HL-60 (cell line): Measurements from ENCODE around the gene NTN1.

Experiments
- DNase-seq, 2 experiments: peaks; one replicate each; pipeline ENCODE4 v3.0.0-alpha.2; 2010 to 2020; ENCODE audit warnings: low read depth in 1 of 2, low spot score in 1 of 2
- H3K27ac ChIP-seq: fragments of 250-450 bp; sonication (Bioruptor Pico); replicated peaks from 2 replicates; pipeline ENCODE4 v1.5.1; 2020; ENCODE audit warnings: mild to moderate bottlenecking, moderate library complexity
- H3K27me3 ChIP-seq: fragments of 250-450 bp; sonication (Bioruptor Pico); 2 replicates; pipeline ENCODE4 v1.5.1; 2021; ENCODE audit warnings: mild to moderate bottlenecking, moderate library complexity; ENCODE audit not compliant: insufficient read depth, poor library complexity, severe bottlenecking
- H3K4me3 ChIP-seq: replicated peaks from 2 replicates; pipeline ENCODE4 v1.5.1; 2011; ENCODE audit warnings: mild to moderate bottlenecking, control low read depth, low read length; ENCODE audit not compliant: insufficient read depth
- GABPA ChIP-seq: IDR thresholded peaks from 2 replicates; pipeline ENCODE4 v1.6.1; 2012; ENCODE audit warnings: low read depth
- POLR2AphosphoS5 ChIP-seq: IDR thresholded peaks from 2 replicates; pipeline ENCODE4 v1.6.1; 2012; ENCODE audit warnings: low read depth
- SPI1 ChIP-seq: IDR thresholded peaks from 2 replicates; pipeline ENCODE4 v1.6.1; 2012; ENCODE audit warnings: low read depth, mild to moderate bottlenecking, borderline replicate concordance
- TF ChIP-seq, protein P1 (sequence below): IDR thresholded peaks from one replicate; pipeline ENCODE4 v1.5.1; 2011; ENCODE audit warnings: low read length, control low read depth, inconsistent platforms; ENCODE audit not compliant: insufficient read depth
- TF ChIP-seq, protein P2 (sequence below): IDR thresholded peaks from 2 replicates; pipeline ENCODE4 v1.6.1; 2012; ENCODE audit warnings: low read depth; ENCODE audit not compliant: insufficient replicate concordance

NTN1 gene

DNA sequence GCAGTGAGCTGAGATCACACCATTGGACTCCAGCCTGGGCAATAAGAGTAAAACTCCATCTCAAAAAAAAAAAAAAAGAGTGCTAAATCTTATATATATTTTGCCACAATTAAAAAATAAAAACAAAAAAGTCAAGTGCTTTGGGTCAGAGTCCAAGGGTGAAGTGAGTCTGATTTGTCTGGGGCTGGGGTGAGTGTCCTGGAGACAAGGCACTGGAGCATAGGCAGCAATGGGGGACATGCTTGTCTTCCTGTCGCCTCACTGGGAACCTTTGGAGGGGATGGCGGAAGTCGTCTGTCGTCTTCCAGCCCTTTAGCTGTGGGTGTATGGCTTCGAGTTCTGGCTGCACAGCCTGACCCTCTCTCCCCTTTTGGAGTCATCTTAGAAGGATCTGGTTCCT lies 167.1 kb downstream of the NTN1 start:
- no peak for TF ChIP-seq SPI1
- no peak for TF ChIP-seq GABPA
- no peak for TF ChIP-seq POLR2AphosphoS5
- TF ChIP-seq, protein P1, sequence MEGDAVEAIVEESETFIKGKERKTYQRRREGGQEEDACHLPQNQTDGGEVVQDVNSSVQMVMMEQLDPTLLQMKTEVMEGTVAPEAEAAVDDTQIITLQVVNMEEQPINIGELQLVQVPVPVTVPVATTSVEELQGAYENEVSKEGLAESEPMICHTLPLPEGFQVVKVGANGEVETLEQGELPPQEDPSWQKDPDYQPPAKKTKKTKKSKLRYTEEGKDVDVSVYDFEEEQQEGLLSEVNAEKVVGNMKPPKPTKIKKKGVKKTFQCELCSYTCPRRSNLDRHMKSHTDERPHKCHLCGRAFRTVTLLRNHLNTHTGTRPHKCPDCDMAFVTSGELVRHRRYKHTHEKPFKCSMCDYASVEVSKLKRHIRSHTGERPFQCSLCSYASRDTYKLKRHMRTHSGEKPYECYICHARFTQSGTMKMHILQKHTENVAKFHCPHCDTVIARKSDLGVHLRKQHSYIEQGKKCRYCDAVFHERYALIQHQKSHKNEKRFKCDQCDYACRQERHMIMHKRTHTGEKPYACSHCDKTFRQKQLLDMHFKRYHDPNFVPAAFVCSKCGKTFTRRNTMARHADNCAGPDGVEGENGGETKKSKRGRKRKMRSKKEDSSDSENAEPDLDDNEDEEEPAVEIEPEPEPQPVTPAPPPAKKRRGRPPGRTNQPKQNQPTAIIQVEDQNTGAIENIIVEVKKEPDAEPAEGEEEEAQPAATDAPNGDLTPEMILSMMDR: no peak
- TF ChIP-seq, protein P2, sequence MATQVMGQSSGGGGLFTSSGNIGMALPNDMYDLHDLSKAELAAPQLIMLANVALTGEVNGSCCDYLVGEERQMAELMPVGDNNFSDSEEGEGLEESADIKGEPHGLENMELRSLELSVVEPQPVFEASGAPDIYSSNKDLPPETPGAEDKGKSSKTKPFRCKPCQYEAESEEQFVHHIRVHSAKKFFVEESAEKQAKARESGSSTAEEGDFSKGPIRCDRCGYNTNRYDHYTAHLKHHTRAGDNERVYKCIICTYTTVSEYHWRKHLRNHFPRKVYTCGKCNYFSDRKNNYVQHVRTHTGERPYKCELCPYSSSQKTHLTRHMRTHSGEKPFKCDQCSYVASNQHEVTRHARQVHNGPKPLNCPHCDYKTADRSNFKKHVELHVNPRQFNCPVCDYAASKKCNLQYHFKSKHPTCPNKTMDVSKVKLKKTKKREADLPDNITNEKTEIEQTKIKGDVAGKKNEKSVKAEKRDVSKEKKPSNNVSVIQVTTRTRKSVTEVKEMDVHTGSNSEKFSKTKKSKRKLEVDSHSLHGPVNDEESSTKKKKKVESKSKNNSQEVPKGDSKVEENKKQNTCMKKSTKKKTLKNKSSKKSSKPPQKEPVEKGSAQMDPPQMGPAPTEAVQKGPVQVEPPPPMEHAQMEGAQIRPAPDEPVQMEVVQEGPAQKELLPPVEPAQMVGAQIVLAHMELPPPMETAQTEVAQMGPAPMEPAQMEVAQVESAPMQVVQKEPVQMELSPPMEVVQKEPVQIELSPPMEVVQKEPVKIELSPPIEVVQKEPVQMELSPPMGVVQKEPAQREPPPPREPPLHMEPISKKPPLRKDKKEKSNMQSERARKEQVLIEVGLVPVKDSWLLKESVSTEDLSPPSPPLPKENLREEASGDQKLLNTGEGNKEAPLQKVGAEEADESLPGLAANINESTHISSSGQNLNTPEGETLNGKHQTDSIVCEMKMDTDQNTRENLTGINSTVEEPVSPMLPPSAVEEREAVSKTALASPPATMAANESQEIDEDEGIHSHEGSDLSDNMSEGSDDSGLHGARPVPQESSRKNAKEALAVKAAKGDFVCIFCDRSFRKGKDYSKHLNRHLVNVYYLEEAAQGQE: no peak
- Histone ChIP-seq H3K27ac (no peak overlapping the region), H3K4me3 (no peak overlapping the region), H3K27me3 (no peaks in the 10 kb centered on the region)
- no peak for DNase-seq

DNA sequence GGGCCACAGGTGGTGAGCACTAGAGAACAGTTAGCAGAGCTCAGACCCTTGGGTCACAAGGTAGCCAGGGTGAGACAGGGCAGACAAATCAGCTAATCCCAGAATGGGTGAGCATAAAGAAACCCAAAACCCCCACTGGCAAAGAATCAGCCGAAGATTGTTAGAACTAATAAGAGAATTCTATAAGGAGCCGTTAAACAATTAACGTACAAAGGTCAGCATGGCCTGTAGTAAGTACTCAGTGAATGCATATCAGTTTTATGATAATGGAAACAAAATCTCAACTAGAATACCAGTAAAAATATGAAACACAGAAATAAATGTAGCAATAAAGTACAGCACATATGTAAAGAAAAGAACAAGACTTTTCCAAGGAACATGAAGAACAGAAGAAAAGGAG lies 168.6 kb downstream of the NTN1 start:
- Histone ChIP-seq H3K27ac (no peak overlapping the region), H3K27me3 (no peaks in the 10 kb centered on the region), H3K4me3 (no peak overlapping the region)
- no peak for DNase-seq
- TF ChIP-seq SPI1: no peak
- TF ChIP-seq, protein P2: no peak
- TF ChIP-seq GABPA: no peak
- TF ChIP-seq, protein P1: no peak
- no peak for TF ChIP-seq POLR2AphosphoS5

DNA sequence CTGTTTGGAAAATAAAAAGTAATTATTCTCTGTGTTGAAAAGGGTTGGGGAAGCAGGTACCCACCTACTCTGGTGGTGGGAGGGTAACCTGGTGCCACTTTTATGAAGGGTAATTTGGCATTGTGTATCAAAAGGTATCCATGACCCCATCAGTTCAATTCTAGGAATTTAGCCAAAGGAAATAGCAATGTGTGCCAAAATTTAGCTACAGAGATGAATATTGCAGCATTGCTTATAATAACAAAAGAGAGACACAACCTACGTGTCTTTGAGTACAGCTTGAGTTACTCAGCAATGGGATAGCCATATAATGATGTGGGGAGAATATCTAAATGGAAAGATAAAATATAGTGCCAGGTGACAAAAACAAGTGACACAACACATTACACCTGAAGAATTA lies 170.7 kb downstream of the NTN1 start:
- TF ChIP-seq POLR2AphosphoS5: no peak
- no peak for TF ChIP-seq GABPA
- no peak for TF ChIP-seq SPI1
- TF ChIP-seq, protein P2: no peak
- TF ChIP-seq, protein P1: no peak
- Histone ChIP-seq H3K27me3 (no peaks in the 10 kb centered on the region), H3K27ac (no peak overlapping the region), H3K4me3 (no peak overlapping the region)
- DNase-seq: no peak
